H7 (cell line): ENCODE results near the gene CYP39A1. TPM values are rescaled to one million over a fixed set of nuclear protein-coding genes. Genes with fewer than 3 reads are reported as not detected.

Experiments used
- DNase-seq: peaks from one replicate; pipeline ENCODE4 v3.0.0; 2012
- H3K27me3 ChIP-seq: 2 replicates; pipeline ENCODE4 v1.6.0; 2011; ENCODE audit warnings: mild to moderate bottlenecking, low read length; ENCODE audit not compliant: control insufficient read depth, insufficient read depth
- H3K36me3 ChIP-seq: replicated peaks from 2 replicates; pipeline ENCODE4 v1.5.1; 2011; ENCODE audit warnings: low read length; ENCODE audit not compliant: control insufficient read depth, insufficient read depth
- H3K4me3 ChIP-seq: 2 replicates; pipeline ENCODE4 v1.5.1; 2011; ENCODE audit warnings: low read depth, mild to moderate bottlenecking, control low read depth, low read length, moderate library complexity; ENCODE audit not compliant: insufficient read depth
- total RNA-seq: library from RNA; depleted of rRNA; stranded (reverse); fragments of >200 nt; shearing (Covaris generic); gene quantifications from 2 replicates; pipeline ENCODE4 v1.2.3, GENCODE V29; 2014

Gene CYP39A1
- total RNA-seq, 1 experiment from 2014 or later = 0.38 TPM

- Histone ChIP-seq H3K27me3 (no peaks in the 10 kb centered on the region), H3K36me3 (no peaks in the 10 kb centered on the region), H3K4me3 (no peak overlapping the region)
- DNase-seq = no peak
Observed at GRCh38 chr6:46586906-46587305, 65.7 kb downstream of the CYP39A1 start.

GRCh38 chr6:46584586-46584985 is 68.0 kb downstream of the CYP39A1 start:
- Histone ChIP-seq H3K4me3 (no peak overlapping the region), H3K27me3 (no peaks in the 10 kb centered on the region), H3K36me3 (no peaks in the 10 kb centered on the region)
- no peak for DNase-seq

DNA sequence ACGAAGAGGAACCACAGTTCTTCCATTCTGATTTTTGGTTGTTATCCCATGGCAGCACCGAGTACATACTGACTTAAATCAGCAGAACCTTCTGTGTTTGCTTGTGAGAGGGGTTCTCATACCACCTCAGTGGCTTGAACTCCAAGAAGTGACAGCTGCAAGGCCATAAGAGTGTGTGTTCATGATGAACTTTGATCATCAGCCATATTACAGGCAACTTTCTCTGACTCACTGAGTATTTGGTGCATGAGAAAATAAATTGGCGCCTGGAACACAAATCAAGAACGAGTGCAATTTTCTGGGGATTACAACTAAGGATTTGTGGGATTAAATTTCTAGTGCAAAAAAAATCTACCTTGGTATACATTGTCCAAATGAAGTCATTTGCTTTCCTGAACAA is 68.9 kb downstream of the CYP39A1 start:
- Histone ChIP-seq H3K27me3 (no peaks in the 10 kb centered on the region), H3K36me3 (no peaks in the 10 kb centered on the region), H3K4me3 (no peak overlapping the region)
- no peak for DNase-seq

DNA sequence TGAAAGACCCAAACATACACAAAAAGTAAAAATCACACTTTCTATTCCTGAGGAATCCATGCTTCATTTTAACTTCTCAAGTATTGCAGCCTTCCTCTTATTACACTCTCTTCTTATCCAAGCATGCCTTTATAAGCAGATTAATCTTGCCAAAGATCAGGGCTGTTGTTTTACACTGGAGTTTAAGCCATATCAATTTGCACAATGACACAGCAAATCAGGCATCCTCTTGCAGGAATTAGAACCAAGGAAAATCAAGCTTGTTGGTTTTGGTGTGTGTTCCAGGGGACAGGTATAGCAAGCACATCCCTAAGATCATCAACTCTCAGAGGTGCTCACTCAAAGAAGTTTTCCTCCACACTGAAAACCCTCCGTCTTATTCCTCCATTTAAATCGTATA is 69.5 kb downstream of the CYP39A1 start:
- no peak for DNase-seq
- no peaks in the 10 kb centered on the region for H3K27me3 ChIP-seq
- H3K36me3 ChIP-seq = no peaks in the 10 kb centered on the region
- no peak overlapping the region for H3K4me3 ChIP-seq

DNA sequence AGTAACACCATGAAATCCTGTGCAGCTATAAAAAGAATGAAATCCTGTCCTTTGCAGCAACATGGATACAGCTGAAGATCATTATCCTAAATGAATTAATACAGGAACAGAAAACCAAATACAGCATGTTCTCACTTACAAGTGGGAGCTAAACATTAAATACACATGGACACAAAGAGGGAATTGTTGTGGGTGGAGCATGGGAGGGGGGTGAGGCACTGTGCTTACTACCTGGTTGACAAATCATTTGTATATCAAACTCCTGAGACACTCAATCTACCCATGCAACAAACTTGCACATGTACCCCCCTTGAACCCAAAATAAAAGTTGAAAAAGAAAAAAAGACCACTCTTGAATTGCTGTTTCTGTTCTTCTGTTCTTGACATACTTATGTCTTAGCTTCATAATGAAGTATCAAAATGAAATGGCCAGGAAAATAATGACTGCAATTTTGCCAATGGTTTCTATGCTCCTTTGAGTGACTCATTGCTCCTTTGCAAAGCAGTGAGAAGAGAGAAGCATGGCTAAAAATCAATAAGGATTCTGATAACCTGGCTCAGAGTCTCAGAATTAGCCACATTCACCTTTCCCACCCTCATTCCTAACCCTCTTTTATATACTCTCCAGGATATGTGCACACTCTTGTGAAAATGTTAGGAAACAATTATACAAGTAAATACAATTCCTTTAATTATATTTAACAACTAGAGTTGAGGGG is 71.0 kb downstream of the CYP39A1 start:
- Histone ChIP-seq H3K36me3 (no peaks in the 10 kb centered on the region), H3K27me3 (no peaks in the 10 kb centered on the region), H3K4me3 (no peak overlapping the region)
- DNase-seq = no peak

DNA sequence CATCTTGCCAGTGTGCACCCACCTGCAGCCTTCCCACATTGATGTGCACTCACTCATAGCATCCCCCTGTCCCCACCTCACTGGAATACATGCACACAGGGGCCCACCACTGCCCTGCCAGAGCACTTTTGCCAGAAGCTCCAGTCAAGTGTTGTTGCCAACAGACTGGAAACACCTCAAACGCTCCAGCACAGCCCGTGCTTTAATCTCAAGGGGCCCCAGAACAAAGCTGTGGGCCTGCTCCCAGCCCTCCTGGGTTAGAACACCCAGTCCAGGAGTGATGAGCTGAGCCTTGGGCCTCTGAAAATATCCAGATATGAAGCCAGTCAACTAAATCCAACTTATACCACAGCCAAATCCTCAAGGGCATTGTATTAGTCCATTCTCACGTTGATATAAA is 77.1 kb downstream of the CYP39A1 start:
- Histone ChIP-seq H3K27me3 (no peaks in the 10 kb centered on the region), H3K4me3 (no peak overlapping the region)

GRCh38 chr6:46573140-46573539 is 79.5 kb downstream of the CYP39A1 start:
- no peak overlapping the region for H3K4me3 ChIP-seq

More for the DNA sequence above, 77.1 kb downstream of the CYP39A1 start:
- DNase-seq = no peak
- no peaks in the 10 kb centered on the region for H3K36me3 ChIP-seq

GRCh38 chr6:46565531-46565930 is 87.1 kb downstream of the CYP39A1 start:
- H3K27me3 ChIP-seq = no peaks in the 10 kb centered on the region
- H3K4me3 ChIP-seq = no peak overlapping the region
- DNase-seq = no peak
- H3K36me3 ChIP-seq = no peaks in the 10 kb centered on the region

More at GRCh38 chr6:46573140-46573539, 79.5 kb downstream of the CYP39A1 start:
- no peaks in the 10 kb centered on the region for H3K36me3 ChIP-seq
- no peak for DNase-seq
- no peaks in the 10 kb centered on the region for H3K27me3 ChIP-seq

GRCh38 chr6:46563924-46564323 is 88.7 kb downstream of the CYP39A1 start:
- H3K4me3 ChIP-seq = no peak overlapping the region
- no peaks in the 10 kb centered on the region for H3K36me3 ChIP-seq
- no peak for DNase-seq
- H3K27me3 ChIP-seq = no peaks in the 10 kb centered on the region

DNA sequence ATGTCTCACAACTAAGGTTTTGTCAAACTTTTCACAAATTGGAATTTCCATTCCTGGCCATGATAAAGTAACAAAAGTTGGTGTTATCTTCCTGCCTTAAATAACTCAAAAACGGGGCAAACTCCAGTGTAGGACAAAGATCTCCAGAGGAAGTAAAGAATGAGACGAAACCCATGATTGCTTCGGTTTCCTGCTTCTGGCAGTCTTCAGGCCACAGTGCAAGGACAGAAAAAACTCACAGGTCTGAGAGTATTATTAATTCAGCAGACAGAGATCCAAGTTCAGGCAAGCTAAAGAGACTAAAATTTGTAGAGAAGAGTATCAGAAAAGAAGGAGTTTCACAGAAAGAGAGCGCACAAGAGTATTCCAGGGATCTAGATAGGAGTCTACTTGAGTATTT is 96.6 kb downstream of the CYP39A1 start:
- no peak for DNase-seq
- no peaks in the 10 kb centered on the region for H3K36me3 ChIP-seq
- no peaks in the 10 kb centered on the region for H3K27me3 ChIP-seq
- H3K4me3 ChIP-seq = no peak overlapping the region

DNA sequence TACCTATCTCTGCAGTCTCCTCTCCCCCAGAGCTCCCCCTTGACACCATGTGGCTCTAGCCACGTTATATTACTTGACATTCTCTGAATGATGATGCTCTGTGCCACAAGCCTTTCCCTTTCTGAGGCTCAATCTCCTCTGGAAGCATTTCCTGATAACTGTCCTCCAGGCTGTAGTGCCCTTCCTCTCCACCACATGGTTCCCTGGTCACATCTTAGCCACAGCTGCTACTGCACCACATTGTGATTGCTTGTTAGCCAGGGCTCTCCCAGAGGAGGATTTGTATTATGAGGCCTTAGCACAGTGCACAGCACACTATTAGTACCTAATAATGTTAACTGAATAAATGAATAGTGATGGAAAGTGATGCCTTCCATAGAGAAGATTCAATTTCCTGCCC is 97.5 kb downstream of the CYP39A1 start:
- no peak overlapping the region for H3K4me3 ChIP-seq
- DNase-seq = no peak
- H3K27me3 ChIP-seq = no peaks in the 10 kb centered on the region
- no peaks in the 10 kb centered on the region for H3K36me3 ChIP-seq

- no peak overlapping the region for H3K4me3 ChIP-seq
- H3K27me3 ChIP-seq = no peaks in the 10 kb centered on the region
- H3K36me3 ChIP-seq = no peaks in the 10 kb centered on the region
- no peak for DNase-seq
Observed at GRCh38 chr6:46549155-46549554, 103.5 kb downstream of the CYP39A1 start.

GRCh38 chr6:46541556-46541955 is 111.1 kb downstream of the CYP39A1 start:
- DNase-seq = no peak
- H3K27me3 ChIP-seq = no peaks in the 10 kb centered on the region
- H3K36me3 ChIP-seq = no peaks in the 10 kb centered on the region
- H3K4me3 ChIP-seq = no peak overlapping the region

DNA sequence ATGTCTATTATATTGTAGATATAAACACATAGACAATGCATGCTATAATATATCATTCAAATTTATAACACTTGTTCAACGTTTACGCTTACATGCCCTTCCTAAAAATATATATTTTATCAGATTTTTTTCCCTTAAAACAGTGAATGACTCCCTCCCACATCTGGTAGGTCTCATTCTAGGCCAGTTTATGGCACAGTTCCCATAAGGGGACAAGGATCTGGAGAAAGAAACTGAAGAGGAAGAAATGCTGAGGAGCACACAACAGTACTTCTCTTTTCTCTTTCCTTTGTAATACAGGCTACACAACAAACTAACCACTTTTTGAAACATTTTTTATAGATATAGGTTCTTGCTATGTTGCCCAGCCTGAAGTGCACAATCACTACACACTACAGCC is 112.8 kb downstream of the CYP39A1 start:
- Histone ChIP-seq H3K4me3 (no peak overlapping the region), H3K36me3 (no peaks in the 10 kb centered on the region), H3K27me3 (no peaks in the 10 kb centered on the region)
- no peak for DNase-seq

DNA sequence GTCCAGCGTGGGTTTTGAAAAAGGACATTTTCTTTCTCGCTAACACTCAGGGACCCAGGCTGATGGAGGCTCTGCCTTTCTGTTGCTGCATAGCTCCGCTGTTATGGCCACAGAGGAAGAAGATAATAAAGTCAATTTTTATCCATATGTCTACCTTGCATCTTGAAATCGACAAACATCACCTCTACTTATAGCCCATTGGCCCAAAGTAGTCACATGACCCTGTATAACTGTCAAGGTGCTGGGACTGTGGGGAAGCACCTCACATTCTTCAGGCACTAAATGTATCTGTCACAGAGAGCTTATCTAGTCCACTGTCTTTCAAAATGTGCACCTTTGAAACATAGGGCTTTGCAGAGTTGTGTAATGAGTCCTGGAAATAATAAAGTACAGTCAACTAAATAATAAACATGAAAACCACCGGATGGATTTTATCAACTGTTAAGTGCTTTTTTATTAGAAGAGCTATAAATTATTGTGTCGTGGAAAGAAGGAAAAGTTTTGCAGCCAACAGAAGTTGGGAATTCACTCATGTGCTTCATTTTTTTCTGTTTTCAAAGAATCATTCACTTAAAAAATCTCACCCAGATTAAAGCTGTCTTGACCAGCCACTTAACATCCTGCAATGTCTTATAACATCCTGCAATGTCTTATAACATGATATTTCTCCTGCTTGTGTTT is 113.7 kb downstream of the CYP39A1 start:
- Histone ChIP-seq H3K4me3 (no peak overlapping the region), H3K27me3 (no peaks in the 10 kb centered on the region), H3K36me3 (no peaks in the 10 kb centered on the region)
- DNase-seq = no peak
